ENCODE results near the gene HIBADH. TPM values are rescaled to one million over a fixed set of nuclear protein-coding genes. Genes with fewer than 3 reads are reported as not detected.
A peak's percentile ranks its signal among the peaks of the same experiment; 100 is the strongest.

Gene HIBADH
- total and polyA plus RNA-seq, 2 donors (not counting 3 experiments of a cell fraction or from before 2014, with no cell fraction given): 22.6 to 30.5 TPM

- dilution Hi-C loops (cut with MboI; ENCODE audit: extremely low pct_ligation_motif_present, low sequenced_read_pairs) (no loop called here), intact Hi-C loops (cut with micrococcal nuclease) (no loop called here)
- H3K36me3 ChIP-seq (ENCODE audit: control insufficient read depth in 2 of 2, extremely low read depth in 1 of 2, insufficient read depth in 2 of 2, low read length in 2 of 2): no peaks in the 10 kb centered on the region
- DNase-seq (ENCODE audit: low read depth, low spot score): no peak
- no peak overlapping the region for H3K4me2 ChIP-seq (ENCODE audit: insufficient read depth, low read length)
- no peaks in the 10 kb centered on the region for H3K27me3 ChIP-seq (ENCODE audit: control insufficient read depth in 2 of 2, insufficient read depth in 2 of 2, low read length in 2 of 2)
- H3K4me1 ChIP-seq (ENCODE audit: control insufficient read depth, extremely low read depth, insufficient read depth, low read length): no peaks in the 10 kb centered on the region
- no peak overlapping the region for H3K4me3 ChIP-seq (replicated peaks in 1 of 3; ENCODE audit: insufficient read depth in 1 of 3, low read depth in 1 of 3, low read length in 3 of 3)
- ChIA-PET POLR2A (no interaction called here), CTCF (no interaction called here)
- no peaks in the 10 kb centered on the region for H4K20me1 ChIP-seq (replicated peaks; ENCODE audit: control insufficient read depth, extremely low read depth, insufficient read depth, low read length)
- no TSS peak for BruUV-seq (replicated peaks)
- no peaks in the 10 kb centered on the region for H3K9me3 ChIP-seq (replicated peaks; ENCODE audit: control insufficient read depth, insufficient read depth, low read length)
- TF ChIP-seq POLR2AphosphoS5 (IDR thresholded peaks at IDR 0.05; ENCODE audit: insufficient read depth, low read depth, low read length) (no peak), MYC (IDR thresholded peaks at IDR 0.05; ENCODE audit: low read depth, low read length) (no peak), FOS (IDR thresholded peaks at IDR 0.05; ENCODE audit: borderline replicate concordance, insufficient read depth, low read length) (no peak), CTCF (IDR thresholded peaks at IDR 0.05; ENCODE audit: extremely low read depth in 1 of 2, insufficient read depth in 1 of 2, low read depth in 1 of 2, low read length in 2 of 2) (no peak), JUN (IDR thresholded peaks at IDR 0.05; ENCODE audit: borderline replicate concordance, insufficient read depth, insufficient read length, low read depth) (no peak), MAX (IDR thresholded peaks at IDR 0.05; ENCODE audit: insufficient read depth, insufficient read length) (no peak), GATA2 (IDR thresholded peaks at IDR 0.05; ENCODE audit: insufficient read depth, insufficient read length, low read depth, low read length) (no peak), EZH2 (IDR thresholded peaks at IDR 0.05; ENCODE audit: borderline replicate concordance, low read depth, low read length, severe bottlenecking) (no peak), POLR2A (IDR thresholded peaks at IDR 0.05; ENCODE audit: low read depth, low read length) (no peak)
- no peaks in the 10 kb centered on the region for H3K79me2 ChIP-seq (ENCODE audit: control insufficient read depth, insufficient read depth, low read length)
- no peak overlapping the region for H3K27ac ChIP-seq (ENCODE audit: insufficient read depth, low read depth, low read length)
- H3K9ac ChIP-seq (replicated peaks; ENCODE audit: extremely low read depth, insufficient read depth, low read length): no peak overlapping the region
- peak; percentile 53 for FAIRE-seq
- H2AFZ ChIP-seq (ENCODE audit: low read depth, low read length): no peak overlapping the region
- H3K9me1 ChIP-seq (replicated peaks; ENCODE audit: control insufficient read depth, extremely low read depth, insufficient read depth, low read length): no peaks in the 10 kb centered on the region
Observed at GRCh38 chr7:27671675-27672074, 9.0 kb upstream of the HIBADH start.

Data from endothelial cell of umbilical vein (primary cell).